ENCODE measurements around the gene PPIP5K1.

GRCh38 chr15:43508991-43509659 lies 80.9 kb downstream of the PPIP5K1 start:
- TF ChIP-seq, protein P1, sequence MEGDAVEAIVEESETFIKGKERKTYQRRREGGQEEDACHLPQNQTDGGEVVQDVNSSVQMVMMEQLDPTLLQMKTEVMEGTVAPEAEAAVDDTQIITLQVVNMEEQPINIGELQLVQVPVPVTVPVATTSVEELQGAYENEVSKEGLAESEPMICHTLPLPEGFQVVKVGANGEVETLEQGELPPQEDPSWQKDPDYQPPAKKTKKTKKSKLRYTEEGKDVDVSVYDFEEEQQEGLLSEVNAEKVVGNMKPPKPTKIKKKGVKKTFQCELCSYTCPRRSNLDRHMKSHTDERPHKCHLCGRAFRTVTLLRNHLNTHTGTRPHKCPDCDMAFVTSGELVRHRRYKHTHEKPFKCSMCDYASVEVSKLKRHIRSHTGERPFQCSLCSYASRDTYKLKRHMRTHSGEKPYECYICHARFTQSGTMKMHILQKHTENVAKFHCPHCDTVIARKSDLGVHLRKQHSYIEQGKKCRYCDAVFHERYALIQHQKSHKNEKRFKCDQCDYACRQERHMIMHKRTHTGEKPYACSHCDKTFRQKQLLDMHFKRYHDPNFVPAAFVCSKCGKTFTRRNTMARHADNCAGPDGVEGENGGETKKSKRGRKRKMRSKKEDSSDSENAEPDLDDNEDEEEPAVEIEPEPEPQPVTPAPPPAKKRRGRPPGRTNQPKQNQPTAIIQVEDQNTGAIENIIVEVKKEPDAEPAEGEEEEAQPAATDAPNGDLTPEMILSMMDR (IDR thresholded peaks at IDR 0.05) = no peak
- TF ChIP-seq POLR2A (IDR thresholded peaks at IDR 0.05) (no peak), POLR2AphosphoS5 (IDR thresholded peaks at IDR 0.05) (peak in 1 of 3 donors; percentile 13)
